Heart left ventricle (tissue), 13 donors: ENCODE results near the gene SEMA3B.
"Not testable (repeated sequence)": the region's sequence is repeated elsewhere in the genome, so short reads cannot be mapped to it uniquely, and the experiment has no call there.

ENCODE experiments used
- CTCF ChIP-seq, 12 donors: fragments of 200-600 bp; sonication (generic) in 4 of 12; IDR thresholded peaks; one replicate each; pipeline versions ENCODE4 v1.5.0 to v1.8.0; 2018 to 2022; ENCODE audit warnings: antibody characterized with exemption in 12 of 12, mild to moderate bottlenecking in 5 of 12
- POLR2A ChIP-seq, 2 donors: fragments of 450-650 bp; IDR thresholded peaks; one replicate each; pipeline ENCODE4 v1.6.1; 2017; ENCODE audit warnings: antibody characterized with exemption in 2 of 2, mild to moderate bottlenecking in 2 of 2, moderate library complexity in 2 of 2
- donor health status: ischemic (EF 13 %, LVEDD 7.1; RV severe dilation, severe dysfunction).
- donor health status: DM: no; HTN: yes; CAD: no.
- donor health status: DM: no; HTN: no; CAD: no.
- donor health status: ischemic (EF 25% LVEDD 6.9; RV normal size, moderate dysfunction).
- donor health status: ischemic (EF 25% LVEDD 5.7; RV mildly dilated, moderate dysfunction).
- donor health status: ischemic (EF 35%, LVEDD 5.7; RV mildly dilated, moderate dysfunction).
- donor health status: nonischemic (EF 11% LVEDD 7.7; RV severe dilation, severe dysfunction).
- donor health status: DM: yes; HTN: yes; CAD: no.
- donor health status: PGD.
- donor health status: ischemic (EF 29% LVEDD 5.4; RV normal size, mild dysfunction).
- donor health status: nonischemic (EF 23%, LVEDD 6.1; RV moderate dilation, normal function).

GRCh38 chr3:50284121-50284520 is 15.2 kb downstream of the SEMA3B start:
- TF ChIP-seq CTCF, POLR2A (IDR thresholded peaks at IDR 0.05): not testable (repeated sequence)
